GM12891 (cell line): Measurements from ENCODE around the gene TPSAB1.

Source experiments
- PAX5 ChIP-seq: IDR thresholded peaks from 2 replicates; pipeline ENCODE4 v1.6.1; 2011; ENCODE audit warnings: low read length, moderate library complexity, mild to moderate bottlenecking; ENCODE audit not compliant: insufficient read depth, severe bottlenecking
- POLR2A ChIP-seq: IDR thresholded peaks from 2 replicates; pipeline ENCODE4 v1.6.1; 2011; ENCODE audit warnings: low read depth, low read length, control low read depth
- POLR2AphosphoS5 ChIP-seq: IDR thresholded peaks from 2 replicates; pipeline ENCODE4 v1.6.1; 2011; ENCODE audit warnings: low read depth, low read length, control low read depth
- POU2F2 ChIP-seq: IDR thresholded peaks from 2 replicates; pipeline ENCODE4 v1.6.1; 2011; ENCODE audit warnings: low read depth, mild to moderate bottlenecking, control low read depth, low read length, moderate library complexity
- SPI1 ChIP-seq: IDR thresholded peaks from 2 replicates; pipeline ENCODE4 v1.6.1; 2011; ENCODE audit warnings: low read depth, low read length, control low read depth
- TAF1 ChIP-seq: IDR thresholded peaks from 2 replicates; pipeline ENCODE4 v1.6.1; 2011; ENCODE audit warnings: low read depth, low read length, control low read depth

DNA sequence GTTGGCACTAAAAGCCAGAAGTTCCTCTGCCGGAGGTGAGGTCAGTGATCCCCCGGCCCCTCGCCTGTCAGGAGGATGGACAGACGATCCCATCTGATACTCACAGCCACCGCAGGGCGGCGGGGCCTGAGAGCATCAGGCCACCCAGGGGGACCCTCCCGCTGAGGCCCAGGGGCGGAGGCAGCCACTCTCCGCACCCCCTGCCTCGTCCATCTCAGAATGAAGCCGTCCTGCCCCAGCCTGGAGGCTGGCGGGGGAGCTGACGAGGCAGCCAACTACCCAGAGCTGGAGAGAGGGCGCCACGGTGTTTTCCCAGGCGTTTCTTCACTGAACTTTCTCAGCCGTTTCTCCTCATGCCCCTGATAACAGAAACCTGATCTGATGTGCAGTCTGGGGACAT is 38.0 kb downstream of the TPSAB1 start:
- TF ChIP-seq PAX5 (no peak), POLR2A (no peak), TAF1 (no peak), POLR2AphosphoS5 (no peak), SPI1 (no peak), POU2F2 (no peak)
